H1 (cell line): ENCODE measurements around the gene BBS7. TPM values are rescaled to one million over a fixed set of nuclear protein-coding genes. Genes with fewer than 3 reads are reported as not detected.

ENCODE experiments used
- CTBP2 ChIP-seq: IDR thresholded peaks from 2 replicates; pipeline ENCODE4 v1.7.0; 2011; ENCODE audit warnings: borderline replicate concordance, mild to moderate bottlenecking, moderate library complexity, mixed read lengths, low read length; ENCODE audit not compliant: insufficient read depth, insufficient read length
- GABPA ChIP-seq: IDR thresholded peaks from 2 replicates; pipeline ENCODE4 v1.6.1; 2011; ENCODE audit warnings: mild to moderate bottlenecking, low read length, moderate library complexity, borderline replicate concordance; ENCODE audit not compliant: insufficient read depth
- RAD21 ChIP-seq, 2 experiments: IDR thresholded peaks in 1 of 2; conservative IDR thresholded peaks in 1 of 2; 2 replicates each; pipeline ENCODE4 v1.6.1; 2011; ENCODE audit warnings: low read depth in 2 of 2, low read length in 2 of 2, improper control_type of control experiment in 1 of 2, inconsistent platforms in 1 of 2, mild to moderate bottlenecking in 1 of 2, moderate library complexity in 1 of 2
- TAF1 ChIP-seq: IDR thresholded peaks from 2 replicates; pipeline ENCODE4 v1.6.1; 2011; ENCODE audit warnings: mild to moderate bottlenecking, low read depth, low read length
- TAF7 ChIP-seq: optimal IDR thresholded peaks from 2 replicates; pipeline ENCODE3; 2011; ENCODE audit warnings: low read depth, mild to moderate bottlenecking, inconsistent platforms, low read length, moderate library complexity, borderline replicate concordance
- TCF12 ChIP-seq: IDR thresholded peaks from 2 replicates; pipeline ENCODE4 v1.6.1; 2011; ENCODE audit warnings: low read depth, mild to moderate bottlenecking, low read length
- polyA plus RNA-seq, 7 experiments: library from polyadenylated mRNA; depleted of rRNA in 3 of 7; stranded (reverse) in 5 of 7; unstranded in 2 of 7; fragments of >200 nt in 5 of 7; fragments of 200-250 nt in 2 of 7; gene quantifications; 1 replicate in 5 of 7; 2 replicates in 1 of 7; 4 replicates in 1 of 7; pipeline versions ENCODE4 v1.2.1 to v1.2.3, GENCODE V29; 2011 to 2013; ENCODE audit warnings: missing spikeins in 2 of 7, mixed read lengths in 2 of 7
- total RNA-seq: library from RNA; stranded (reverse); fragmentation: NEBNext Ultra II Directional; extraction: Animal tissue kit (Norgen Biotek cat#: 25700); gene quantifications from 2 replicates; pipeline ENCODE4 v1.2.1, GENCODE V29; 2021

The BBS7 gene
- total and polyA plus RNA-seq, 2 of the 8 experiments (the other 6 are each of a cell fraction or from before 2014, with no cell fraction given), result 16.6 to 21.5 TPM

DNA sequence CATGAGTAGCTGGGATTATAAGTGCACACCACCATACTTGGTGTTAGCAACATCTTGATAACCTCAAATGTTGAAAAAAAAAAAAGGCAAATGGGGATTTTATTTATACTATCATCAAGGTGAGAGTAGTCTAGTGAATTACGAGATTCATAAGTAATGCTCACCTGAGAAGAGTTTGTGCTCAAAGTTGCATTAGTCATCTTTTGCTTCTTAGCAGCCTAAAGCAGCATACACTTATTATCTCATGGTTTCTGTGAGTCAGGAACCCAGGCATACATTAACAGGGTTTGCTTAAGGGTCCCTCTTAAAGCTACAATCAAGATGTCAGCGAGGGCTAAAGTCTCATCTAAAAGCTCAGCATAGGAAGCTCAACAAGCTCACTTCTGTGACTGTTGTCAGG, 77.3 kb downstream of the BBS7 start (continued):
- no peak for TF ChIP-seq CTBP2
- TF ChIP-seq RAD21 (IDR thresholded peaks at IDR 0.05 in 1 of 2, conservative IDR thresholded peaks at IDR 0.05 in 1 of 2; ENCODE audit: low read depth in 2 of 2, low read length in 2 of 2), result no peak
- TF ChIP-seq GABPA, result no peak
- TF ChIP-seq TAF1, result no peak
- TF ChIP-seq TCF12, result no peak
- no peak for TF ChIP-seq TAF7
